Epidermal melanocyte (primary cell): ENCODE measurements around the gene RPS6KL1.
A peak's percentile ranks its signal among the peaks of the same experiment; 100 is the strongest.

Experiments
- DNase-seq: peaks from one replicate; pipeline ENCODE4 v3.0.0; 2011; ENCODE audit warnings: low spot score; ENCODE audit not compliant: insufficient read length

The RPS6KL1 gene

DNA sequence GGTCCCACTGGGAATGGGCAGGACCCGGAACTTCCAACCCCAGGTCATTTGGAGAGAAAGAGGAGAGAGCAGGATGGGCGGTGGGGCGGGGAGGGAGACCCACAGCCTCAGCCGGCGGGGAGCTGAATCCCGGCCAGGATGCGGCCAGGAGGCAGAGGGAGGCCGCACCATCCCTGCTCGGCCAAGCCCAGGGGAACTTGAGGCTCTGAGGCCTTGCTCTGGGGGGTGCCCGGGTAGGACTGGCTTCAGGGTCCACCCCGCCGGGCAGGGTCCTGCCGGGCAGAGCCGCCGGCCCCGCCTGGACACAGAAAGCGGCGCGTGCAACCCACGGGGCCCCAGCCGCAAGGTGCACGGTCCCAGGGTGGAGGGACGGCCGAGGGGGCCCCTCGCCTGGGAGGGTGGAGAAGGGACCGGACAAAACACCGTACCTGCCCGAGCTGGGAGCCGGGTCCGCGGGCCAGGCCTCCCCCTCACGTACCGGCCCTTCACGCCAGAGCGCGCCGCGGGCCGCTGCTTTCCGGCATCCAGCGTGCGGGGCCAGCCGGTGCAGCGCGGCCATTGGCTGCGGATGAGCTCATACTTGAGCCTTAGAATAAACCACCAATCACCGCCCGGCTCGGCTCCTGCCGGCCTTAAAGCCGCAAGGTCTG, at the start of gene RPS6KL1:
Gene RPS6KL1, minus strand, starts transcription at position 509 of the 650 bp plus-strand sequence. CDS start 1,719 bp downstream, outside the sequence.
- peak; percentile 96 for DNase-seq

- DNase-seq = no peak
Observed at GRCh38 chr14:74968811-74969210, 45.8 kb upstream of the RPS6KL1 start.

DNA sequence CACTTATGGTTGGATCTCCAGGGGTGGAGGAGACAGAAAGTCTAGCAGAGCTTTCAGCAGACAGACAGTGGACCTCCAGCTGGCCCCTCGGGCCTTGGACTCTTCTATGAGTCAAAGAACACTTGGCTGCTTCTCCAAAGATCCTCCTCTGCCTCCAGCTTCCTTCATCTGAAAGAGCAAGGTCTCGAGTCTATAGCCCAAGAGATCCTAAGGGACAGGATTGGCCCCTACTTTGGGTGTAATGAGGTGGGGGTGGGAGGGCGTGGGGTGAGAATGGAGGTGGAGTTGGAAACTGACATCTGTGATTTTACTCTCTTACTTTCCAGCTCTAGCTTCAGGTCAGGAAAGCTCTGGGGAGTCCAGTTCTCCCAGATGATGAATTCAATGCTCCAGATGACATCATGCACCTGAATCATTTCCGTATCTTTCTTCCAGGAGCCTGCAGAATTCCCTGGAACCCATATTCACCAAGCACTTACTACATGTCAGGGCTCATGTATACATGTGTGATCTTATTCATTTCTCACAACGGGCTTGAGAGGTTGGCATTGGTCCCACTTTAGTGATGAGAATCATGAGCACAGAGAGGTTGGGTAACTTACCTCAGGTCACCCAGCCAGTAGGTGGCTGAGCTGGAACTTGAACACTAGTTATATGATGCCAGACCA, 42.6 kb upstream of the RPS6KL1 start:
- DNase-seq = no peak

- DNase-seq = no peak
Observed at GRCh38 chr14:74964787-74965485, 41.9 kb upstream of the RPS6KL1 start.

GRCh38 chr14:74963705-74964271, 40.7 kb upstream of the RPS6KL1 start:
- DNase-seq = no peak

- no peak for DNase-seq
Observed at GRCh38 chr14:74963178-74963704, 40.2 kb upstream of the RPS6KL1 start.

- no peak for DNase-seq
Observed at GRCh38 chr14:74962493-74962892, 39.4 kb upstream of the RPS6KL1 start.

DNA sequence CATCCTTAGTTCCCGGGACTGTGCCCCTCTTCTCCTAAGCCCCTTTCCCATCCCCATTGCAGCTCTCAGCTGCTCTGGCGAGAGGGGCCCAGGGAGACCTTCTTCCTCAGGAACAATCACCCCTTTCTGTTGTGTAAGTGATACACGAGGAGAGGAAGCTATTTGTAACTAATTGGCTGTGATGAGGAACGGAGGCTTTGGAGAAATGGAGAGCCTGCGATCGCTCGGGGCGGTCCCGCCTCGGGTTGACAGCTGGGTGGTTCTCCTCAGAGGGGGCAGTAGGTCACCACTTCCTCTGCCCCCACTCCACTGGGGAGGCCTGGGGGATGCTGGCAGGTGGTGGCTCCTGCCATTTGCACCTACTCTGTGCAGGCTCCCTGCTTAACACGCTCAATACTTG, 39.0 kb upstream of the RPS6KL1 start:
- no peak for DNase-seq

DNA sequence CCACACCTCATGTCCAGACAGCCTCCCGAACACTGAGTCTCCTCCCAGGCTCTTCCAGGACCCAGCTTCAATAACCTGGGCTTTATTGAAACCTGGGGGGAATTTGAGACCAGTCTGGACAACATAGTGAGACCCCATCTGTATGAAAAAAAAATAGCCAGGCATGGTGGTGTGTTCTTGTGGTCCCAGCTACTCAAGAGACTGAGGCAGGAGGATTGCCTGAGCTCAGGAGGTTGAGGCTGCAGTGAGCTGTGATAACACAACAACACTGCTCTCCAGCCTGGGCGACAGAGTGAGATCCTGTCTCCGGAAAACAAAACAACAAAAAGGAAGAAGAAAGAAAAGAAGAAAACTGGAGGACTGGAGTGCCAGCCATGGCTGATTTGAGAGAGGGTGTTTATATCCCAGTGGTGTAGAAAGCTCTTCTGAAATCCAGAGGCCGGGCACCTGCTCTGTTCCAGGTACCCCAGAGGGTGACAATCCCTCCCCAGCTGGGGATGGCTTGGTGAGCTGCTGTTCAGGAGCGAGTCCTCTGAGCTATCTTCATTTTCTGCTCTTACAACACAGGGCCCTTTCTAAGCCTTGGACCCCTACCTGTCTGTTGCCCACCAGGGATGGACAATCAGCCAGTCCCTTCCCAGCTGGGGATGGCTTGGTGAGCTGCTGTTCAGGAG, 38.3 kb upstream of the RPS6KL1 start:
- no peak for DNase-seq

- DNase-seq = no peak
Observed at GRCh38 chr14:74960736-74961135, 37.7 kb upstream of the RPS6KL1 start.

DNA sequence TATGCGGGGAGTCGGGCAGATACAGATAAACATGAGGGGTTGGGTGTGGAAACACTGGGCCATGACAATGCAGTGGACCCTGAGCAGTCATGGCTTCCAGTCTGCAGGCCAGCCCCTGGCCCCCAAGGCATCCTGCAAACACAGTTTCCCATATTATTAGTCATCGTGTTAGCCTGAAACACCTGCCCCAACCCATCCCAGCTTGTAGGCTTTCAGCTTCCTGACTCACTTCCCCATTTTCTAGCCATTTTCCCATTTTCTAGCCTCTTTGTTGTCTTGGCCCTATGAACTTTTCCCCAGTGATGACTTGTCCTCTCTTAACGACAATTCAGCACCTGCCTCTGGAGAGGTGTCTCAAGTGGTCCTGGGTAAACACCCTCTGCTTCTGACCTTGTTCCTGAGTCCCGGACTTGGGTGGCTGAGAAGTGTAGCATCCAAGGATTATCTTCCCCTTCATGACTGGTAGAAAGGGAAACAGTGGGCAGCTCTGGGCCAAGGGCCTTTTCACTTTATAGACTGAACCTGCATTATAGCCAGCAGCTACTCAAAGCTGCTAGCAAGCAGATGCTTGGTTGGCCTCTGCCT, 36.6 kb upstream of the RPS6KL1 start:
- DNase-seq = no peak

DNA sequence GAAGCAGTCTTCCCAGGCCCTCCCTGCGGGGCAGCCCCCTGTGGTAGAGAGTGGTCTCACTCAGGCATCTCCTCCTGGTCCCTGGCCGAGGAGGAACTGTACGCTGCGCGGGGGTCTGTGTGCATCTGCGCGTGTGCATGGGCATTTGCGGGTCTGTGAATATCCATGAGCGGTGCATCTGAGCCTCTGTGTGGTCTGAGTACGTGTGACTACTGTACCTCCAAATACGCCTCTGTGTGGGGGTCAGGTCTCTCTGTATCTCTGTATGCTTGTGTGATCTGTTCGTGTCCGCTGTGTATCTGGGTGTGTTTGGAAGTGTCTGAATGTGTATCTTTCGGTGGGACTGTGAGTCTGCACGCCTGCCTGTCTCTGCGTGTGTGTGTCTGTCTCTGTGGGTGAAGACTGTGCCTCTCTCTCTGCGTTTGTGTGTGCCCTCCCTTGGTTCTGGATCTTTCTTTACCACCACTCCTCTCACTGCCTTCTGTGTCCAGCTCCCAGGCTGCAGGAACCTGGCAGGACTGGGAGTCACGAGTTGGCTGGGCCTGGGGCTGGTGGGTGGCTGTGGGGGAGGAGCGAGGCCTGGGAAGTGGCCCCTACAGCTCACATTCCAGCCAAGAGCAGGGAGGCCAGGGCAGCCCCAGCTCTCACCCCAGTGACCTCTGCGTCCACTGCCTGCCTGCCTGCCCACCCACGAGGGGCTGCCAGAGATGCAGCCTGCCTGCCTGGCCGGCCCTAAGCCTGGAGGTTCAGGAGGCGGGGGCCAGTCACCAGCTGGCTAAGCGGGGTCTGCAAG, 33.4 kb upstream of the RPS6KL1 start:
- no peak for DNase-seq

GRCh38 chr14:74956027-74956279, 32.9 kb upstream of the RPS6KL1 start:
- DNase-seq = no peak

DNA sequence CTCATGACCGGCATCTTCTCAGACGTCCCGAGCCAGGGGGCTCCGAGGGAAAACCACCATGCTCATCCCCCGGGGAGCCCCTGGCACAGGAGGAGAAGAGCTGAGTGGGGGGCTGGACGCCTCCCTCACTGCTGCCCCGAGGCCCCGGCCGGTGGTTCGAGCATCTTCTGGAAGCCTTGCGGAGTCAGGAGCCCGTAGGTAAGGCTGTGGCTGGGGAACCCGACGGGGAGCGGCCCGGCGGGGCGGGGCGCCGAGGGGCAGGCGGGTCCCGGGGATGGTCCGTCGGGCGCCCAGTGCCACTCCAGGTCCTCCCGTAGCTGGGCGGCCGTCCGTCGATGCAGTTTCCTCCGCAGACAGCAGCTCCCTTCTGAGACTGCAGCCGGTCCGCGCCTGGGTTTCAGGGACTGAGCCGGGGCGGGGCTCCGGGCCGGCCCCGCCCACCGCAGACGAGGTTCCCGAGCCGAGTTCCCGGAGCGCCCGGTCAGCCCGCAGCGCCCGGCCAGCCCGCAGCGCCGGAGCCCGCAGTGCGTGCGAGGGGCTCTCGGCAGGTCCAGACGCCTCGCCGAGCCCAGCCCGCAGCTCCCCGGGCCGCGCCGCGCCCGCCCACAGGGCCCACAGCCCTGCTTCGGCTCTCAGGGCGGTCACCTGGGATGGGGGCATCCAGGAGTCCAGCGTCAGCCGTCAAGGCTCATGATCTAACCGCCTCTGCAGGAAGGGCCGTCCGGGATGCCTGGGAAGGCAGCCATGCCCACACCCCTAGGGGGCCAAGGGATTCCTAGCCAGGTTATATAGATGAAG, 32.4 kb upstream of the RPS6KL1 start, which contains the start of gene PGF:
Gene PGF, minus strand, starts transcription at position 369 of the 798 bp plus-strand sequence. Its CDS starts 355 bp downstream, at position 14.
- peak; percentile 45 for DNase-seq

- no peak for DNase-seq
Observed at GRCh38 chr14:74954947-74955228, 31.8 kb upstream of the RPS6KL1 start.

DNA sequence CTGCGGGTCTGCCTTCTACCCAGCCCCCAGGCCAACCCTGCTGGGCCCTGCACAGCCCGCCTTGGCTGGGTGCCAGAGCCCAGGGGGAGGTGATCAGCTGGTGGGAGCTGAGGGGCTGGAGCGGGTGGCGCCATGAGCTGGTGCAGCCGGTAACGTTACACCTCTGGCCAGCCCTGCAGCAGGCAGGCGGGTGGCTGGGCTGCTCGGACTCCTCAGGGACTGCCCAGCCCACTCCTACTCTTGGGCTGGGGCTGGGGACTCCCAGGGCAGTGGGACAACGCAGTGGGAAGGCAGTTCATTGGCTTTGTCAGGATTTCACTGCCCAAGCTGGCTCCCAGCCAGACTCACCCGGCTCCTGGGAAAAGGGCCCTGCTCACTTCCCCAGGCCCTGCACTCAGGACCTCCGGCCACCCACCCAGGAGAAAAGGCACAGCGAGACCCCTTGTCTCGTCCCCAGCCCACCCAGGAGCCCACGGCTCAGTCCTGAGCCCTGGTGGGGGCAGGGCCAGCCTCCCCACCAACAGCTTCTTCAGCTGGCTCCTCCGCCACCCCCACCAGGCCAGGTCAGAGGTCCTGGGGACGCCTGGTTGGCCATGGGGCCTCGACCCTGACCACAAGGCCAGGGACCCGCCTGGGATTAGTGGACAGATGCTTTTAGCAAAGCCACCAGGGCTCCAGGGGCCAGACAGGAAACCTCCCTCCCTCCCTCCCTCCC, 31.3 kb upstream of the RPS6KL1 start:
- DNase-seq = no peak

GRCh38 chr14:74953686-74954085, 30.6 kb upstream of the RPS6KL1 start:
- DNase-seq = no peak

GRCh38 chr14:74952697-74953484, 29.8 kb upstream of the RPS6KL1 start:
- DNase-seq = no peak
